Activated CD8-positive, alpha-beta memory T cell treated with anti-CD3 and anti-CD28 coated beads, Interleukin-2, amount 10 ng/mL, durations not matched to agents 7 days and 5 days (primary cell): ENCODE data around the gene GOLIM4. TPM values are rescaled to one million over a fixed set of nuclear protein-coding genes. Genes with fewer than 3 reads are reported as not detected.

Experiments used
- ATAC-seq: fragments of 150-1000 bp; cut with Tn5 transposase; one replicate; pipeline ENCODE4 v1.10.0; 2021; ENCODE audit warnings: moderate library complexity
- CTCF ChIA-PET: fragments of 350-600 bp; sonication (Branson Sonifier 250); formaldehyde crosslinking; loops from one replicate; lab custom pipeline; 2021; ENCODE audit warnings: antibody characterized with exemption; lab: Charles Lee
- DNase-seq: peaks from one replicate; pipeline ENCODE4 v3.0.0-alpha.2; 2020
- H3K27ac Mint-ChIP-seq: one replicate; pipeline ENCODE4 v1.8.0; 2021; ENCODE audit warnings: mild to moderate bottlenecking, mixed read lengths
- H3K27me3 Mint-ChIP-seq: one replicate; pipeline ENCODE4 v1.8.0; 2021; ENCODE audit warnings: mixed read lengths
- H3K36me3 Mint-ChIP-seq: one replicate; pipeline ENCODE4 v1.8.0; 2021; ENCODE audit warnings: mild to moderate bottlenecking, mixed read lengths
- H3K4me1 Mint-ChIP-seq: one replicate; pipeline ENCODE4 v1.8.0; 2021; ENCODE audit warnings: mixed read lengths
- H3K4me3 Mint-ChIP-seq: one replicate; pipeline ENCODE4 v1.8.0; 2021; ENCODE audit warnings: mild to moderate bottlenecking, moderate library complexity, mixed read lengths
- H3K9me3 Mint-ChIP-seq: one replicate; pipeline ENCODE4 v1.8.0; 2022; ENCODE audit warnings: low read depth, mixed read lengths
- total RNA-seq, 2 experiments: library from RNA; stranded (reverse); gene quantifications; one replicate each; pipeline ENCODE4 v1.2.3, GENCODE V29; 2021

GOLIM4 gene
- total RNA-seq, 2 experiments from 2014 or later, result 6.4 to 19.2 TPM

DNA sequence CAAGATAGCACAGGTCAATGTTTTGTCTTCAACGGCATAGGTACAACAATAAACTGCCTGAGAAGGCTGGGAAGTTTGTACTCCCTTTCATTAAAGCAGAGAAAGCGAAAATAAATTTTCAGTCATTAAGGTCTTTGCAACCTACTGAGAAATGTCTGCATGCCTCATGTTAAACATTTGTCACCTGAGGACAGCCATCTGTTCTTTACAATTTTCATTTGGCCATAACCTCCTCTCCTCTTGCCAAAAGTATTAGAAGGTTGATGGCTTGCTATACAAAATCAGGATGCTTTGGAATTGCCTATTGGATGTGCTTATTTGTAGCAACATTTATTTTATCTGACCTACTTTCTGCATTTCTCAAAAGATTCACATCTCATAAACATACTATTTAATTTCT, 122.7 kb downstream of the GOLIM4 start:
- ATAC-seq, result no peak
- Mint-ChIP-seq H3K9me3 (no peaks in the 10 kb centered on the region), H3K36me3 (no peaks in the 10 kb centered on the region), H3K4me3 (no peak overlapping the region), H3K27ac (no peak overlapping the region), H3K4me1 (no peaks in the 10 kb centered on the region), H3K27me3 (peaks cover 3% of the 10 kb centered on the region)
- CTCF ChIA-PET, result no interaction called here
- no peak for DNase-seq

DNA sequence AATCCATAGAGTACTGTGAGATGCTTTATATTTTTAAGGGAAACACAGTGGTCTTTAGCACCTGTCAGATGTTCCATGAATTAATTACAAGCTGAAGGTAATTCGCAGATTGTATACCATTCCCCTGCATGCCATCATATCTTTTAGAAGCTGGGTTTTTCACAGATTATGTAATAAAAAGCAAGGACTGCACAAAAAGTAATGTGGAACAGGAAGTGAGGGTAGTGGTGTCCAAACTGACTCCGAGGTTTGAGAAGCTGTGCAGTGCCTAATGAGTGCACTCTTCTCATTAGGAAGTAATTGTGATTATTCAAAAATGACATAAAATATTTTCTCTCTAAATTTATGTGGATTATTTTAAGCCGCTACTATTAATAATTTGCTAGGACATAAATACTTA, 123.2 kb downstream of the GOLIM4 start:
- CTCF ChIA-PET, result no interaction called here
- DNase-seq (no peak), ATAC-seq (no peak)
- Mint-ChIP-seq H3K27ac (no peak overlapping the region), H3K27me3 (peaks cover 3% of the 10 kb centered on the region), H3K4me3 (no peak overlapping the region), H3K4me1 (no peaks in the 10 kb centered on the region), H3K9me3 (no peaks in the 10 kb centered on the region), H3K36me3 (no peaks in the 10 kb centered on the region)

DNA sequence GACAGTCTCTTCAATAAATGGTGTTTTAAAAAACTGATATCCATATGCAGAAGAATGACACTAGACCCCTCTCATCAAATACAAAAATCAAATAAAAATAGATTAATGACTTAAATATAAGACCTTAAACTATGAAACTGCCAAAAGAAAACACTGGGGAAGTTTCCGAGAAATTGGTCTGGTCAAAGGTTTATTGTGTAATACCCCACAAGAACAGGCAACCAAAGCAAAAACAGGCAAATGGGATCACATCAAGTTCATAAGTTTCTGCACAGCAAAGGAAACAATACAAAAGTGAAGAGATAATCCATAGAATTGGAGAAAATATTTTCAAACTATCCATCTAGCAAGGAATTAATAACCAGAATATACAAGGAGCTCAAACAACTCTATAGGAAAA, 126.2 kb downstream of the GOLIM4 start:
- CTCF ChIA-PET, result no interaction called here

DNA sequence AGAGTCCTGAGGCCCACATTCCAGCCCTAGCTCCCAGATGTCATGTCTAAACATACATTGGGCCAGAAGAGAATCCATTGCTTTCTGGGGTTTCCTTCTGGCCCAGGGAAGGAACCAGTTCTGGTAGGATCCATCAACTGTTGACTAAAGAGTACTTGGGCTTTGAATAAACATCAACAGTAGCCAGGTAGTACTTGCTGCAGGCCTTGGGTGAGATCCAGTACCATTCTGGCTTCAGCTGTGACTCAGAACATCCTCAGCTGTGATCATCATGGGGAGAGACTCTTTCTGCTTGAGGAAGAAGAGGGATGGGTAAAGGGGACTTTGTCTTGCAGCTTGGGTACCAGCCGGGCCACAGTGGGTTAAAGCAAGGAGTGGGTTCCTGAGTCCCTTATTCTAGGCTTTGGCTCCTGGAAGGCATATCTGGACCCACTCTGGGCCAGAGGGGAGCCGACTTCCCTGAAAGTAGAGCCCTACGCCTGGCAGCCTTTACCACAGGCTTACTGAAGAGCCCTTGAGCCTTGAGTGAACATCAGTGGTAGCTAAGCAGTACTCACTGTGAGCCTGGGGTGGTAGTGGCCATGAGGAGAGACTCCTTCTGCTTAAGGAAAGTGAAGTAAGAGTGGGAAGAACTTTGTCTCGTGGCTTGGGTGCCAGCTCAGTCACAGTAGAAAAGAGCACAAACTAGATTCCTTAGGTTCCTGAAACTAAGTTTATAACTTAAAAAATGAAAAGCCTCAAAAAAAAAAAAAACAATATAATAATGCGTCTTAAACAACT, 128.3 kb downstream of the GOLIM4 start:
- ATAC-seq, result no peak
- Mint-ChIP-seq H3K36me3 (no peaks in the 10 kb centered on the region), H3K4me1 (no peaks in the 10 kb centered on the region)

More for the DNA sequence above, 126.2 kb downstream of the GOLIM4 start:
- H3K36me3 Mint-ChIP-seq, result no peaks in the 10 kb centered on the region
- ATAC-seq, result no peak
- H3K27ac Mint-ChIP-seq, result no peak overlapping the region
- no peak overlapping the region for H3K4me3 Mint-ChIP-seq
- peaks cover 3% of the 10 kb centered on the region for H3K27me3 Mint-ChIP-seq
- H3K4me1 Mint-ChIP-seq, result no peaks in the 10 kb centered on the region
- no peak for DNase-seq
- no peaks in the 10 kb centered on the region for H3K9me3 Mint-ChIP-seq

More for the DNA sequence above, 128.3 kb downstream of the GOLIM4 start:
- peaks cover 3% of the 10 kb centered on the region for H3K27me3 Mint-ChIP-seq
- DNase-seq, result no peak
- no peak overlapping the region for H3K27ac Mint-ChIP-seq
- H3K4me3 Mint-ChIP-seq, result no peak overlapping the region
- CTCF ChIA-PET, result no interaction called here
- no peaks in the 10 kb centered on the region for H3K9me3 Mint-ChIP-seq
